ENCODE measurements around the gene HENMT1. TPM values are rescaled to one million over a fixed set of nuclear protein-coding genes. Genes with fewer than 3 reads are reported as not detected.

Gene HENMT1
- polyA plus RNA-seq, 1 of the 3 experiments (the other 2 are of a cell fraction) = 0.03 TPM

DNA sequence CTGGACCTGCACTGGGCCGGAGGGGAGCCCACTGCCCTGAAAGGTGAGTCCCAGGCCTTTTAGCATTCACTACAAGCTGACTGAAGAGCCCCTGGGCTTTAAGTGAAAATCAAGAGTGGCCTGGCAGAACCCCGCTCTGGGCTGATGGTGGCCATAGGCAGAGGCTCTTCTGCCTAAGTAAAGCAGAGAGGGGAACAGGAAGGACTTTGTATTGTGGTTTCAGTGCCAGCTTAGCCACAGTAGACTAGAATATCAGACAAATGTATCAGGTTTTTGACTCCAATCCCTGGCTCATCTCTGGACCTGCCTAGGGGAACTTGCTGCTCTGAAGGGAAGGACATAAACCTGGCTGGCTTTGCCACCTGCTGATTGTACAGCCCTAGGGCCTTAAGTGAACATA is 10.2 kb upstream of the HENMT1 start (continued):
- no peak for TF ChIP-seq USF2 (IDR thresholded peaks at IDR 0.05; ENCODE audit: borderline replicate concordance, low read depth, low read length)
- TF ChIP-seq TEAD4 (IDR thresholded peaks at IDR 0.05; ENCODE audit: borderline replicate concordance, insufficient read depth) = no peak
- no peak for TF ChIP-seq FOXM1 (IDR thresholded peaks at IDR 0.05; ENCODE audit: low read depth)
- TF ChIP-seq NFIC (IDR thresholded peaks at IDR 0.05; ENCODE audit: borderline replicate concordance) = no peak
- TF ChIP-seq CHD2 (IDR thresholded peaks at IDR 0.05; ENCODE audit: low read length, partially characterized antibody) = no peak
- no peak for TF ChIP-seq JUND (IDR thresholded peaks at IDR 0.05)
- no peak for TF ChIP-seq ELF1 (IDR thresholded peaks at IDR 0.05)

- H3K9me2 ChIP-seq = no peaks in the 10 kb centered on the region
- WGBS (ENCODE audit: low lambda C conversion rate) = 63% methylated on average over 5 of the region's 5 CpGs
- DNase-seq = no peak
- H3K27me3 ChIP-seq (ENCODE audit: insufficient read depth) = no peaks in the 10 kb centered on the region
- no peaks in the 10 kb centered on the region for H4K20me1 ChIP-seq (ENCODE audit: insufficient read depth)
- H2AFZ ChIP-seq (ENCODE audit: low read depth) = no peak overlapping the region
- no peak for TF ChIP-seq FOXJ3 (CRISPR knock-in tag; IDR thresholded peaks at IDR 0.05)
- TF ChIP-seq, protein P1, sequence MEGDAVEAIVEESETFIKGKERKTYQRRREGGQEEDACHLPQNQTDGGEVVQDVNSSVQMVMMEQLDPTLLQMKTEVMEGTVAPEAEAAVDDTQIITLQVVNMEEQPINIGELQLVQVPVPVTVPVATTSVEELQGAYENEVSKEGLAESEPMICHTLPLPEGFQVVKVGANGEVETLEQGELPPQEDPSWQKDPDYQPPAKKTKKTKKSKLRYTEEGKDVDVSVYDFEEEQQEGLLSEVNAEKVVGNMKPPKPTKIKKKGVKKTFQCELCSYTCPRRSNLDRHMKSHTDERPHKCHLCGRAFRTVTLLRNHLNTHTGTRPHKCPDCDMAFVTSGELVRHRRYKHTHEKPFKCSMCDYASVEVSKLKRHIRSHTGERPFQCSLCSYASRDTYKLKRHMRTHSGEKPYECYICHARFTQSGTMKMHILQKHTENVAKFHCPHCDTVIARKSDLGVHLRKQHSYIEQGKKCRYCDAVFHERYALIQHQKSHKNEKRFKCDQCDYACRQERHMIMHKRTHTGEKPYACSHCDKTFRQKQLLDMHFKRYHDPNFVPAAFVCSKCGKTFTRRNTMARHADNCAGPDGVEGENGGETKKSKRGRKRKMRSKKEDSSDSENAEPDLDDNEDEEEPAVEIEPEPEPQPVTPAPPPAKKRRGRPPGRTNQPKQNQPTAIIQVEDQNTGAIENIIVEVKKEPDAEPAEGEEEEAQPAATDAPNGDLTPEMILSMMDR (IDR thresholded peaks at IDR 0.05) = no peak
- no peak for TF ChIP-seq TCF12 (IDR thresholded peaks at IDR 0.05)
- no peak for TF ChIP-seq FOSL2 (IDR thresholded peaks at IDR 0.05; ENCODE audit: borderline replicate concordance, low read depth)
- no peak for TF ChIP-seq TEAD4 (IDR thresholded peaks at IDR 0.05; ENCODE audit: borderline replicate concordance, insufficient read depth)
- no peak for TF ChIP-seq NFIC (IDR thresholded peaks at IDR 0.05; ENCODE audit: borderline replicate concordance)
- TF ChIP-seq, protein P2, sequence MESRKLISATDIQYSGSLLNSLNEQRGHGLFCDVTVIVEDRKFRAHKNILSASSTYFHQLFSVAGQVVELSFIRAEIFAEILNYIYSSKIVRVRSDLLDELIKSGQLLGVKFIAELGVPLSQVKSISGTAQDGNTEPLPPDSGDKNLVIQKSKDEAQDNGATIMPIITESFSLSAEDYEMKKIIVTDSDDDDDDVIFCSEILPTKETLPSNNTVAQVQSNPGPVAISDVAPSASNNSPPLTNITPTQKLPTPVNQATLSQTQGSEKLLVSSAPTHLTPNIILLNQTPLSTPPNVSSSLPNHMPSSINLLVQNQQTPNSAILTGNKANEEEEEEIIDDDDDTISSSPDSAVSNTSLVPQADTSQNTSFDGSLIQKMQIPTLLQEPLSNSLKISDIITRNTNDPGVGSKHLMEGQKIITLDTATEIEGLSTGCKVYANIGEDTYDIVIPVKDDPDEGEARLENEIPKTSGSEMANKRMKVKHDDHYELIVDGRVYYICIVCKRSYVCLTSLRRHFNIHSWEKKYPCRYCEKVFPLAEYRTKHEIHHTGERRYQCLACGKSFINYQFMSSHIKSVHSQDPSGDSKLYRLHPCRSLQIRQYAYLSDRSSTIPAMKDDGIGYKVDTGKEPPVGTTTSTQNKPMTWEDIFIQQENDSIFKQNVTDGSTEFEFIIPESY (IDR thresholded peaks at IDR 0.05; ENCODE audit: borderline replicate concordance, low read depth) = no peak
- no peak for TF ChIP-seq EP300 (IDR thresholded peaks at IDR 0.05; ENCODE audit: borderline replicate concordance in 1 of 2, low read depth in 1 of 2, low read length in 1 of 2)
- no peak for TF ChIP-seq MAX (IDR thresholded peaks at IDR 0.05; ENCODE audit: low read depth)
- no peak for TF ChIP-seq MEF2A (IDR thresholded peaks at IDR 0.05; ENCODE audit: borderline replicate concordance, low read depth)
- TF ChIP-seq USF2 (IDR thresholded peaks at IDR 0.05; ENCODE audit: borderline replicate concordance, low read depth, low read length) = no peak
- TF ChIP-seq CHD2 (IDR thresholded peaks at IDR 0.05; ENCODE audit: low read length, partially characterized antibody) = no peak
- TF ChIP-seq NRF1 (IDR thresholded peaks at IDR 0.05; ENCODE audit: low read depth, low read length) = no peak
- TF ChIP-seq USF1 (IDR thresholded peaks at IDR 0.05; ENCODE audit: borderline replicate concordance, low read depth) = no peak
- no peaks in the 10 kb centered on the region for H3K9me3 ChIP-seq
- no peak overlapping the region for H3K9ac ChIP-seq
- ChIA-PET POLR2A (no interaction called here), CTCF (no interaction called here)
- no peaks in the 10 kb centered on the region; a peak in 1 of 4 replicates for H3K4me1 ChIP-seq (ENCODE audit: control insufficient read depth in 1 of 2, insufficient read depth in 2 of 2, low read depth in 1 of 2, low read length in 1 of 2)
- no peaks in the 10 kb centered on the region for H3K36me3 ChIP-seq (replicated peaks in 1 of 2; ENCODE audit: control insufficient read depth in 1 of 2, insufficient read depth in 2 of 2, low read length in 1 of 2)
- no peaks in the 10 kb centered on the region for H3F3A ChIP-seq (replicated peaks; ENCODE audit: insufficient read depth)
- no peak overlapping the region for H3K4me2 ChIP-seq
- H3K4me3 ChIP-seq (ENCODE audit: low read depth in 2 of 2, low read length in 1 of 2) = no peak overlapping the region
- H3K79me2 ChIP-seq (ENCODE audit: insufficient read depth) = no peaks in the 10 kb centered on the region
- H3K27ac ChIP-seq (ENCODE audit: low read depth in 2 of 2, low read length in 1 of 2) = no peak overlapping the region
Measured at GRCh38 chr1:108670131-108670773, 9.4 kb upstream of the HENMT1 start.
